Measurements from ENCODE around the gene IGF2BP3.

GRCh38 chr7:23458044-23458443, 12.2 kb downstream of the IGF2BP3 start:
- TF ChIP-seq SUZ12 (IDR thresholded peaks at IDR 0.05; ENCODE audit: extremely low read depth, insufficient read depth, insufficient read length) = no peak
- no peak for TF ChIP-seq ZNF274 (IDR thresholded peaks at IDR 0.05; ENCODE audit: low read depth, low read length)
- TF ChIP-seq YY1 (IDR thresholded peaks at IDR 0.05; ENCODE audit: insufficient read depth, insufficient read length) = no peak

Measured in NT2/D1 (cell line).